Bronchial epithelial cell (primary cell): ENCODE measurements around the gene TMEM218. TPM values are rescaled to one million over a fixed set of nuclear protein-coding genes. Genes with fewer than 3 reads are reported as not detected.

ENCODE experiments used
- DNase-seq: peaks from one replicate; pipeline ENCODE4 v3.0.0-alpha.2; 2010; ENCODE audit warnings: low read depth
- FAIRE-seq: peaks from 2 replicates; lab custom pipeline; 2011; peaks lifted over from hg19 to GRCh38; lab: Jason Lieb, UNC
- H3K27me3 ChIP-seq: 2 replicates; pipeline ENCODE4 v1.5.1; 2011; ENCODE audit warnings: low read length; ENCODE audit not compliant: control insufficient read depth, insufficient read depth
- H3K36me3 ChIP-seq: 2 replicates; pipeline ENCODE4 v1.5.1; 2011; ENCODE audit warnings: low read length; ENCODE audit not compliant: control insufficient read depth, insufficient read depth
- H3K4me3 ChIP-seq: 2 replicates; pipeline ENCODE4 v1.5.1; 2011; ENCODE audit warnings: mild to moderate bottlenecking, low read depth, low read length, control low read depth
- CTCF ChIP-seq: IDR thresholded peaks from 2 replicates; pipeline ENCODE4 v1.5.1; 2011; ENCODE audit warnings: mild to moderate bottlenecking, moderate library complexity, low read length, control low read depth, inconsistent platforms; ENCODE audit not compliant: insufficient read depth, severe bottlenecking
- total RNA-seq: library from RNA; depleted of rRNA; stranded (reverse); fragments of >200 nt; gene quantifications from 2 replicates; pipeline ENCODE4 v1.2.1, GENCODE V29; 2014

The TMEM218 gene
- total RNA-seq, 1 donor from 2014 or later, result 28.4 TPM

DNA sequence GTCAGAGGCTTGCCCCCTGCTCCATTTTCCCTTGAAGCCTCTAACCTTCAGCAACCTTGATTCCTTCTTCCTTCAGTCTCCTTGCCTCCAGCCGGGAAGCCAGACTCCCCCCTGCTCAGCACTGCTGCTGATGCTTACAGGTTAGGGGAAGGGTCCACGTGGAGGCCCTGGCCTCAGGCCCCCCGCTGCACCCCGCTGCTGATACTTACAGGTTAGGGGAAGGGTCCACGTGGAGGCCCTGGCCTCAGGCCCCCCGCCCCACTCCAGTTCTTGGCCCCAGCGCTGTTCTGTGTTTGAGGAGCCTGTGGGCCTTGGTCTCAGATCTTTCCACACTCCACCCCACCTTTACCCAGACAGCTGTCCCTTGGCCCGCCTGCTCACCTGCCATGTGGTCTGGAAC is 27.5 kb upstream of the TMEM218 start:
- FAIRE-seq, result no peak
- H3K4me3 ChIP-seq, result no peak overlapping the region
- no peaks in the 10 kb centered on the region for H3K36me3 ChIP-seq
- H3K27me3 ChIP-seq, result no peaks in the 10 kb centered on the region
- TF ChIP-seq CTCF, result no peak
- DNase-seq, result no peak

GRCh38 chr11:125136001-125136400 is 24.6 kb upstream of the TMEM218 start:
- TF ChIP-seq CTCF, result no peak
- Histone ChIP-seq H3K4me3 (no peak overlapping the region), H3K27me3 (no peaks in the 10 kb centered on the region), H3K36me3 (no peaks in the 10 kb centered on the region)
- no peak for DNase-seq
- no peak for FAIRE-seq

GRCh38 chr11:125132596-125132995 is 21.2 kb upstream of the TMEM218 start:
- Histone ChIP-seq H3K4me3 (no peak overlapping the region), H3K36me3 (no peaks in the 10 kb centered on the region), H3K27me3 (no peaks in the 10 kb centered on the region)
- TF ChIP-seq CTCF, result no peak
- no peak for FAIRE-seq
- DNase-seq, result no peak

- no peak for FAIRE-seq
- no peak for TF ChIP-seq CTCF
Observed at GRCh38 chr11:125132071-125132470, 20.6 kb upstream of the TMEM218 start.

DNA sequence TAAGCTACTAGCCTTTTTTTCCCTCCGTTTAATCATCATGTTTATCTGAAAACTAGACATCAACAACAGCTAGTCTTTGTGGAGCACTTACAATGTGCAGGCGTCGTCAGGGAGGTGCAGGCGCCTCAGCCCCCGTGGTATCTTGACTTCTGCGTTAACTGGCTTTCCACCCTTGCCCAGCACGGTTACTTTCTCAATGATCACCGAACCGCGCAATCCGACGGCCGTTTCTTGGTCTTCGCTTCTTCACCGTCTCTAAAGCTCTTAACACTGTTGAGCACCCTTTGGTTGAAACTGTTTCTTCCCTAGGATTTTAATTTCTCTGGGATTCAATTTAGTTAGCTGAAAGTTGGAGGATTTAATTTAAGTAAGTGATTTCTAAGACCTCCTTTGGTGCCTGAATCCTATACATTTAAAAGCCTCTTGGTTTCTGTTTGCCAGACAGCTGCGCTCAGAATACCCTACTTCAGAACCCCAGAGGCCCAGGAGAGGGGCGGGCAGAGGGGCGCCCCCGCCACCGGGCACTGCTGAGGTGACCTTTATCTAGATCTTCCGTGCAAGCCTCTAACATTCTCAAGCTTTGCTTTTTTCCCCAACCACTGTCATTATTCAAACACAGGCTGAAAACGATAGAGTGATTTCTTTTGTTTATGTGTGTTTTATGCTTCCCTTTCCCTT is 18.0 kb upstream of the TMEM218 start:
- Histone ChIP-seq H3K27me3 (no peaks in the 10 kb centered on the region), H3K4me3 (no peak overlapping the region), H3K36me3 (no peaks in the 10 kb centered on the region)
- DNase-seq (no peak), FAIRE-seq (no peak)
- no peak for TF ChIP-seq CTCF

More at GRCh38 chr11:125132071-125132470, 20.6 kb upstream of the TMEM218 start:
- Histone ChIP-seq H3K27me3 (no peaks in the 10 kb centered on the region), H3K4me3 (no peak overlapping the region), H3K36me3 (no peaks in the 10 kb centered on the region)
- DNase-seq, result peak; percentile 82

- H3K27me3 ChIP-seq, result no peaks in the 10 kb centered on the region
- TF ChIP-seq CTCF, result no peak
- no peak overlapping the region for H3K4me3 ChIP-seq
- no peak for FAIRE-seq
- peak; percentile 69 for DNase-seq
- H3K36me3 ChIP-seq, result no peaks in the 10 kb centered on the region
Observed at GRCh38 chr11:125128450-125128849, 17.0 kb upstream of the TMEM218 start.
